BE2C (cell line): ENCODE data around the gene ASCL2.

Experiments
- DNase-seq: peaks from one replicate; pipeline ENCODE4 v3.0.0-alpha.2; 2020
- H3K27me3 ChIP-seq: fragments of 250-450 bp; sonication (Bioruptor Pico); 2 replicates; pipeline ENCODE4 v1.5.1; 2020; ENCODE audit warnings: mild to moderate bottlenecking
- H3K36me3 ChIP-seq: fragments of 250-450 bp; sonication (Bioruptor Pico); 2 replicates; pipeline ENCODE4 v1.5.1; 2020; ENCODE audit warnings: mild to moderate bottlenecking
- H3K4me1 ChIP-seq: fragments of 250-450 bp; sonication (Bioruptor Pico); 2 replicates; pipeline ENCODE4 v1.5.1; 2020
- H3K4me3 ChIP-seq: 2 replicates; pipeline ENCODE4 v1.5.1; 2011; ENCODE audit warnings: low read depth, low read length
- H3K9me3 ChIP-seq: fragments of 250-450 bp; sonication (Bioruptor Pico); 2 replicates; pipeline ENCODE4 v1.5.1; 2020
- TF ChIP-seq, protein P1 (sequence below): IDR thresholded peaks from 2 replicates; pipeline ENCODE4 v1.5.1; 2012; ENCODE audit warnings: mild to moderate bottlenecking, low read depth, low read length

The ASCL2 gene

DNA sequence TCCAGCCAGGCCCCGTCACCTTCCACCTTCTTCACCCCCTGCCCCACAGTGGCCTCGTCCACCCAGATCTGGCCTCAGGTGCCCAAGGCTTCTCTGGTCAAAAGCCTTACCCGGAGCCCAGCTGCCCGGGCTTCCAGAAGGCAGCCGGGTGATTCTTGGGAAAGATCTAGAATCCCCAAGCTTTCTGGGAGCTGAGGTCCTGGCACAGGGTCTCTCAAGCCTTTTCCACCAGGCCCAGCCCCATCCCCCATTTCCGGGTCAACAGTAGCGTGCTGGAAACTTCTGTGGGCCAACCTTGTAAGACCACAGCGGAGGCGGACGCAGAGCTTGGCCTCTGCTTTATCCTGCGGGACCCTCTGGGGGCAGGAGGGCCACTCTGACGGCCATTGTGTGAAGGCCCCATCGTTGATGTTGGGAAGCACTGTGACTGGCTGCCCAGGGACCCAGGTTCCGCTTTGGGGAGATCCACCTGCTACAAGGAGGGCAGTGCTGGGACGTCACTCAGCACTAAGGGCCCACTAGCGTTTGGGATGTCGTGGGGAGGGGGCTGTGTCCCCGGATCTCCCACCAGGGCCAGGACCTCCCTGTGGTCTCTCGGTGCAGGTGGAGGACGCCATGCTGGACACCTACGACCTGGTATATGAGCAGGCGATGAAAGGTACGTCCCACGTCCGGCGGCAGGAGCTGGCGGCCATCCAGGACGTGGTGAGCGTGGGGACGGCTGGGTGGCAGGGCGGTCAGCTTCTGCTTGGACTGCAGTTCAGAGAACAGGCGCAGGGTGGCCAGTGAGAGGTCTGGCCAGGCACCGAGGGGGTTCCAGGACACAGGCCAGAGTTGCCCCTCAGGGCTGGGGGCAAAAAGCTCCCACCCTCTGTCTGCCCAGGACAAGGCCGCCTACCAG is 42.9 kb upstream of the ASCL2 start:
- Histone ChIP-seq H3K27me3 (no peaks in the 10 kb centered on the region), H3K9me3 (no peaks in the 10 kb centered on the region), H3K4me1 (peaks cover 11% of the 10 kb centered on the region), H3K4me3 (no peak overlapping the region), H3K36me3 (no peaks in the 10 kb centered on the region)
- DNase-seq, result no peak
- TF ChIP-seq, protein P1, sequence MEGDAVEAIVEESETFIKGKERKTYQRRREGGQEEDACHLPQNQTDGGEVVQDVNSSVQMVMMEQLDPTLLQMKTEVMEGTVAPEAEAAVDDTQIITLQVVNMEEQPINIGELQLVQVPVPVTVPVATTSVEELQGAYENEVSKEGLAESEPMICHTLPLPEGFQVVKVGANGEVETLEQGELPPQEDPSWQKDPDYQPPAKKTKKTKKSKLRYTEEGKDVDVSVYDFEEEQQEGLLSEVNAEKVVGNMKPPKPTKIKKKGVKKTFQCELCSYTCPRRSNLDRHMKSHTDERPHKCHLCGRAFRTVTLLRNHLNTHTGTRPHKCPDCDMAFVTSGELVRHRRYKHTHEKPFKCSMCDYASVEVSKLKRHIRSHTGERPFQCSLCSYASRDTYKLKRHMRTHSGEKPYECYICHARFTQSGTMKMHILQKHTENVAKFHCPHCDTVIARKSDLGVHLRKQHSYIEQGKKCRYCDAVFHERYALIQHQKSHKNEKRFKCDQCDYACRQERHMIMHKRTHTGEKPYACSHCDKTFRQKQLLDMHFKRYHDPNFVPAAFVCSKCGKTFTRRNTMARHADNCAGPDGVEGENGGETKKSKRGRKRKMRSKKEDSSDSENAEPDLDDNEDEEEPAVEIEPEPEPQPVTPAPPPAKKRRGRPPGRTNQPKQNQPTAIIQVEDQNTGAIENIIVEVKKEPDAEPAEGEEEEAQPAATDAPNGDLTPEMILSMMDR, result no peak

DNA sequence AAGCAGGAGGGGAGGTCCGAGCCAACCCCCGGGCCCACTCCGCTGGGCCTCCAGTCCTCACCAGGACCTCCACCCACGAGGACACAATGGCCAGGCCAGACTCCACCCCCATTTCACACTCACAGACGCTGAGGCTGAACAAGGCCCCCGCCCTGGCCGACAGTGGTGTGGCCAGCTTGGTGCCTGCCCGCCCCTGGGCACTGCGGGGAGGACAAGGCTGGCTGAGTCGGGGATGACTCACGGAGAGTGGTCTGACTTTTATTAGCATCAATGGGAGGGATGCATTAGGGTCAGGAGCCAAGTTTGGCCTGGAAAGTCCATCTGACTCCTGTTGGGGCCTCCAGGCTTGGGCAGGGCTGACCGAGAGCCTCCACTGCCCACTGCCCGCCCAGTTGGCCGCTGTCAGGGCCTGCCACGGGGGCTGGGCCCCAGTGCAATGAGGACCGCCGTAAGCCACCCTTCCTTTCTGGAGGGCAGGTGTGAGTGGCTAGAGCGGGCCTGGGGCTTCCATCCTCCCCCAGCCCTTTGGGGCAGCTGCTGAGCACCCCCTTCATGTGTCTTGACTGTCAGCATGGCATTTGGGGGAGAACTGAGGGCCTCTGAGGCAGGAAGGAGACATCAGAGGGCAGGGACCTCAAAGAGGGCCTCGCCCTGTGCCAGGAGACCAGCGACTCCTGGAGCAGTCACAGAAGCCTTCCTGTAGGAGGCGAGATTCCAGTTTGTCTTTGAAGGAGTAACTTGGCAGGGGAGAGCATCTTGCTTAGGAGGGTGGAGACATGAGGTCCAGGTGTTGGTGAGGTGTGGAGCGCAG is 42.0 kb upstream of the ASCL2 start:
- TF ChIP-seq, protein P1, result no peak
- no peak overlapping the region for H3K4me3 ChIP-seq
- H3K36me3 ChIP-seq, result no peaks in the 10 kb centered on the region
- no peaks in the 10 kb centered on the region for H3K9me3 ChIP-seq
- H3K4me1 ChIP-seq, result peaks cover 11% of the 10 kb centered on the region
- no peak for DNase-seq
- H3K27me3 ChIP-seq, result no peaks in the 10 kb centered on the region

DNA sequence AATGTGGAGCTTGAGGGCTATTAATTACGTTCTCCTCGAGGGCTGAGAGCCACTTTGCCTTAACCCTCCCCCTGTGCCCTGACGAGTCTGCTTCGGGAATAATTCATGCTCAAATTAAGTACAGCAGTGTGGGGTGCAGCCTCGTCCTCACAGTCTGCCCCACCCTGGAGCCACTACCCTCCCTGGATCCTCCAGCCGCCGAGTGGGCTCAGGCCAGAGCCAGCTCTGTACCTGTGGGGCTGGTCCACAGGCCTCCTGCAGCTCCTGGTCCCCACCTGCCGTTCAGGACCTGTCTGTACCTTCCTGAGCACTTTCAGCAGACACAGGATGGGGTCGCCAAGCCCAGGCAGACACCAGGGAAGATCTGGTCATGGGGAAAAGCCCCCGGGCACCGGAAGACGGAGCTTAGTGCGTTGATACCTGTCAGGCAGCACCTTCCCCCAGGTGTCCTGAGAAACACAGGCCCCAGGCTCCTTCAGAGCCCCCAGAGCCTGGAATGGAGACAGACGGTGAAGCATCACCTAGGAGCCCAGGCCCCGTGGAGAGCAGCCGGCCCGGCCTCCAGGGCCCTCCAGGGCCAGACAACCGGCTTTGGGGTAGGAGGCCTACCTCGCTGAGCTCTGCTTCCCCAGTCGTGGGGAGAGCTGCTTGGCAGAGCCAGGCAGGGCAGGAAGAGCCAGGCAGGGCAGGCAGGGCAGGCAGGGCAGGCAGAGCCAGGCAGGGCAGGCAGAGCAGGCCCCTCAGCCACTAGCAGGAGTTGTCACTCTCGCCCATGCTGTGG is 41.2 kb upstream of the ASCL2 start:
- H3K4me1 ChIP-seq, result peaks cover 11% of the 10 kb centered on the region

DNA sequence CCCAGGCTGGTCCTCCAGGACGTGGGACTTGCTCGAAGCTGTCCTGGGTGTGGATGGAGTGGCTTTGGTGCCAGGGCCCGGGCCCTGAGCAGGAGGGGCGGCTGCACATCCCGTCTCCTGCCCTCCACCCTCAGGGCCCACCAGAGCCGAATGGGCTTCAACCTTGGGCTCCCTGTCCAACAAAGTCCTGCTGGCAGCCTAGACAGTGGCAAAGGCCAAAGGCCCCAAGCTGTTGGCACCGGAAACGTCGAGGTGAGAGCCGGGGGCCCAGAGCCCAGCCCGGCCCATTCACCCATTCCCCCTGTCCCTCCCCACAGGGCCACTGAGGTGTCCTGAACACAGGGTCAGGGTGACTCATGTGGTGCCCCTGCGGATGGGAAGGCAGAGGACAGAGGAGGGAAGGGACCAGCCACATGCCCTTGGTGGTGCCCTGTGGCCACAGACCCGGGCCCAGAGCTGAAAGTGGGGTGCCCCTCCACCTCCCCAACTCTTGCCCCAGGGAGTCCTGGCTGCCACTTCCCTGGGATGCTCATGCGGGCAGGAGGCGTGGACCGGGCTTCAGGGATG is 40.5 kb upstream of the ASCL2 start:
- DNase-seq, result no peak
- Histone ChIP-seq H3K9me3 (no peaks in the 10 kb centered on the region), H3K4me1 (peaks cover 11% of the 10 kb centered on the region), H3K27me3 (no peaks in the 10 kb centered on the region), H3K4me3 (no peak overlapping the region), H3K36me3 (no peaks in the 10 kb centered on the region)
- TF ChIP-seq, protein P1, result no peak

More for the DNA sequence above, 41.2 kb upstream of the ASCL2 start:
- Histone ChIP-seq H3K4me3 (no peak overlapping the region), H3K27me3 (no peaks in the 10 kb centered on the region), H3K36me3 (no peaks in the 10 kb centered on the region), H3K9me3 (no peaks in the 10 kb centered on the region)
- no peak for DNase-seq
- TF ChIP-seq, protein P1, result no peak

DNA sequence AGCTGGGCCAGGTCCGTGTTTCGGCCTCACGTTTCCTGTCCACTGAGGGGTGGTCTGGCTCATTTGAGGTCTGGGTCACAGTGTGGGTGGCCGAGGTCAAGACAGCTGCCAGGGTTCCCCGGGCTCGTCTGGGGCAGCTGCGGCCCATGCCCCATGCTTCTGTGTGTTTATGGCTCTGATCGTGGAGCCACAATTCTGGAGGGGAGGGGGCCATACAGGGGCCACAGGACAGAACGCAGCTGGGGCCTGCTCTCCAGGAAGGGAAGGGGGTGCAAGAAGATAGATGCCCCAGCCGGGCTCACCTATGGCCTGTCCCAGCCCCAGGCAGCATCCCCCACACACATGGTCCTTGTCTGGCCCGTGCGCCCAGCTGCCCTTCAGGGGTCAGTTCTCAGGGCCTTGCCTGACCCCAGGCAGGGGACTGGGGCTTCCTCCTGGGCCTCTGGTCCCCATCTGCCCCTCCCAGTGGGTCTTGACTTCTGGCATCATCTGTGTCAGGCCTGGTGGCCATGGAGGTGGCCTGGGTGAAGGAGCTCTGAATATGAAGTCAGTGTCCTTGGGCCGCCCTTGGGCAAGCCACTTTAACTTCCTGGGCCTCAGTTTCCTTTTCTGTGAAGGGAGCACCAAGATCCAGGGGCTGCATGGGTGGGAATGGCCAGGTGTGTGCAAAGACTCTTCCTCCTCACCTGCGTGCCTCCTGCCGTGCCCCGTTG is 39.8 kb upstream of the ASCL2 start:
- Histone ChIP-seq H3K36me3 (no peaks in the 10 kb centered on the region), H3K4me3 (no peak overlapping the region), H3K4me1 (peaks cover 6% of the 10 kb centered on the region), H3K9me3 (no peaks in the 10 kb centered on the region), H3K27me3 (no peaks in the 10 kb centered on the region)
- TF ChIP-seq, protein P1, result no peak
- DNase-seq, result no peak
